Fibroblast of the aortic adventitia (primary cell): ENCODE results near the gene MUC4. TPM values are rescaled to one million over a fixed set of nuclear protein-coding genes. Genes with fewer than 3 reads are reported as not detected.

Experiments used
- DNase-seq: peaks from one replicate; pipeline ENCODE4 v3.0.0-alpha.2; 2010; ENCODE audit warnings: low read depth
- H3K4me3 ChIP-seq: 2 replicates; pipeline ENCODE4 v1.5.1; 2011; ENCODE audit warnings: low read depth, mild to moderate bottlenecking, control low read depth, low read length, moderate library complexity
- CTCF ChIP-seq: IDR thresholded peaks from 2 replicates; pipeline ENCODE4 v1.5.1; 2011; ENCODE audit warnings: mild to moderate bottlenecking, low read length, control low read depth, inconsistent platforms; ENCODE audit not compliant: insufficient read depth
- total RNA-seq: library from RNA; depleted of rRNA; stranded (reverse); fragments of >200 nt; gene quantifications from 2 replicates; pipeline ENCODE4 v1.2.3, GENCODE V29; 2012; ENCODE audit warnings: low replicate concordance

The MUC4 gene
- total RNA-seq, 1 donor = not detected

GRCh38 chr3:195768414-195768813 lies 43.3 kb downstream of the MUC4 start:
- H3K4me3 ChIP-seq = no peak overlapping the region
- no peak for TF ChIP-seq CTCF
- no peak for DNase-seq

- DNase-seq = no peak
- no peak for TF ChIP-seq CTCF
Measured at GRCh38 chr3:195767792-195768191, 43.9 kb downstream of the MUC4 start.

GRCh38 chr3:195766671-195767070 lies 45.1 kb downstream of the MUC4 start:
- no peak for DNase-seq
- H3K4me3 ChIP-seq = no peak overlapping the region

More at GRCh38 chr3:195767792-195768191, 43.9 kb downstream of the MUC4 start:
- H3K4me3 ChIP-seq = no peak overlapping the region

GRCh38 chr3:195764961-195765706 lies 46.6 kb downstream of the MUC4 start:
- no peak for TF ChIP-seq CTCF
- no peak overlapping the region for H3K4me3 ChIP-seq
- DNase-seq = no peak

More at GRCh38 chr3:195766671-195767070, 45.1 kb downstream of the MUC4 start:
- no peak for TF ChIP-seq CTCF

- H3K4me3 ChIP-seq = no peak overlapping the region
- TF ChIP-seq CTCF = no peak
- DNase-seq = no peak
Measured at GRCh38 chr3:195763843-195764825, 47.6 kb downstream of the MUC4 start.

- no peak for DNase-seq
- TF ChIP-seq CTCF = no peak
- no peak overlapping the region for H3K4me3 ChIP-seq
Measured at GRCh38 chr3:195763076-195763830, 48.5 kb downstream of the MUC4 start.
